MM.1S (cell line): ENCODE results near the gene TMEM169.

Source experiments
- CTCF ChIP-seq: fragments of 300-600 bp; sonication (generic); IDR thresholded peaks from 2 replicates; pipeline ENCODE4 v1.5.1; 2016; ENCODE audit warnings: antibody characterized with exemption, low read length, mixed read lengths
- EZH2 ChIP-seq: fragments of 300-600 bp; sonication (generic); optimal IDR thresholded peaks from 2 replicates; pipeline ENCODE3; 2017; ENCODE audit warnings: low read depth, mild to moderate bottlenecking, antibody characterized with exemption, low read length, mixed read lengths

GRCh38 chr2:216108967-216109921 is 27.5 kb downstream of the TMEM169 start, which contains the start of gene XRCC5:
- TF ChIP-seq EZH2 (no peak), CTCF (no peak)
